Astrocyte of the cerebellum (primary cell): ENCODE measurements around the gene FAM227B.

Experiments
- DNase-seq: peaks from one replicate; pipeline ENCODE4 v3.0.0-alpha.2; 2011; ENCODE audit warnings: low read depth
- H3K4me3 ChIP-seq: 2 replicates; pipeline ENCODE4 v1.5.1; 2011; ENCODE audit warnings: mild to moderate bottlenecking, low read depth, low read length, moderate library complexity
- CTCF ChIP-seq: IDR thresholded peaks from 2 replicates; pipeline ENCODE4 v1.5.1; 2012; ENCODE audit warnings: low read length, low read depth, moderate library complexity, mild to moderate bottlenecking; ENCODE audit errors: missing control alignments
- in situ Hi-C: cut with HindIII; loops from 2 replicates; pipeline ENCODE4 v1.10.0; 2017; ENCODE audit warnings: low sequenced_read_pairs

The FAM227B gene

GRCh38 chr15:49331951-49332350 is 288.7 kb downstream of the FAM227B start:
- no peak for DNase-seq
- TF ChIP-seq CTCF, result no peak
- no peak overlapping the region for H3K4me3 ChIP-seq
- in situ Hi-C loops, result no loop called here

- in situ Hi-C loops, result no loop called here
- no peak for TF ChIP-seq CTCF
- H3K4me3 ChIP-seq, result no peak overlapping the region
- DNase-seq, result no peak
These were observed 289.2 kb downstream of the FAM227B start for GRCh38 chr15:49331442-49331841.

- DNase-seq, result no peak
- in situ Hi-C loops, result no loop called here
- no peak for TF ChIP-seq CTCF
- no peak overlapping the region for H3K4me3 ChIP-seq
These were observed 290.5 kb downstream of the FAM227B start for GRCh38 chr15:49330166-49330565.

DNA sequence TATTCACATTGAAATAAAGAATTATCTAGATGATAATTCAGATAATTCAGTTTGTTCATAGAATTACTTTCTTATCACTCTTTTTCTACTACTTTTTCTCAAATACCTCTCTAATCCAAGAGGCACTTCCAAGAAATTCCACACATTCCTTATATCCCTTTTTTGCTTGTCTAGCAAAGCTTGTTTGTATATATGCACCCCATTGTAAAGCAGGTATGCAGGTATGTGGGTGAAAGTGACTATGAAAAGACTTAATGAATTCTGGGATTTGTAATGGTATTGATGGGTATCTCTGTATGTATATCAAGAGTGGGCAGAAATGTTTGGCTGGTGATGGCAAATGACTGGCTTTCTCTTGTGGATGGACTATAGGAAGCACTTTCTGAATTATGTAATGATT is 291.7 kb downstream of the FAM227B start:
- in situ Hi-C loops, result no loop called here
- DNase-seq, result no peak
- no peak for TF ChIP-seq CTCF
- no peak overlapping the region for H3K4me3 ChIP-seq

GRCh38 chr15:49327927-49328326 is 292.7 kb downstream of the FAM227B start:
- no peak overlapping the region for H3K4me3 ChIP-seq
- DNase-seq, result no peak
- no peak for TF ChIP-seq CTCF
- in situ Hi-C loops, result no loop called here

DNA sequence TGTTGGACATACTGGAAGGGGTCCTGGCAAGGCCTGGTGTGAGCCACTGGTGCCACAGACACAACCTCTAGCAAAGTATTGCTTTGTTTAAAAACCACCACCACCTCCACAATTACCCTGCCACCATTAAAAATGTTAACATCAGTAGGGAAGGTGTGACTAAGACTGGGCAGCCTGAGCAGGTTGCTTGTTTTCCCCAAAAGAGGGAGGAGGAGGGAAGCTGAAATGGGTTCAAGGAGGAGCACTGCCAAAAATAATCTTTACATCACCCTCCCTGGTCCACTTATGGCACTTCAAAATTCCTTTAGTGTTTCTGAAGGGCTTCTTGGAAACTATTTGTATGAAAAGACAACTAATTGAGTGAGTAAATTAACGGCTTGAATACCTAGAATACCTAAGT is 297.4 kb downstream of the FAM227B start:
- in situ Hi-C loops, result no loop called here

More for the DNA sequence above, 297.4 kb downstream of the FAM227B start:
- no peak overlapping the region for H3K4me3 ChIP-seq
- no peak for DNase-seq
- TF ChIP-seq CTCF, result no peak
